ENCODE results near the gene APC.
A peak's percentile ranks its signal among the peaks of the same experiment; 100 is the strongest.

APC gene

GRCh38 chr5:112822456-112822855, 84.8 kb downstream of the APC start:
- H3K9ac ChIP-seq (ENCODE audit: low read depth, low read length): no peak overlapping the region
- no peak overlapping the region for H3K4me3 ChIP-seq (ENCODE audit: low read length)
- H3K27me3 ChIP-seq (ENCODE audit: insufficient read depth, low read length): no peaks in the 10 kb centered on the region
- peaks cover 51% of the 10 kb centered on the region for H3K36me3 ChIP-seq (ENCODE audit: insufficient read depth, low read length)
- no peak overlapping the region for H3K27ac ChIP-seq (ENCODE audit: low read depth, low read length)
- peaks cover 18% of the 10 kb centered on the region for H3K4me1 ChIP-seq (ENCODE audit: insufficient read depth, low read length)
- H3K9me3 ChIP-seq (ENCODE audit: insufficient read depth, low read depth, low read length): no peaks in the 10 kb centered on the region
- WGBS: 98% methylated on average over 4 of the region's 4 CpGs

GRCh38 chr5:112823181-112823580, 85.5 kb downstream of the APC start:
- Histone ChIP-seq H3K27ac (ENCODE audit: low read depth, low read length) (no peak overlapping the region), H3K4me1 (ENCODE audit: insufficient read depth, low read length) (peaks cover 18% of the 10 kb centered on the region), H3K9ac (ENCODE audit: low read depth, low read length) (no peak overlapping the region), H3K4me3 (ENCODE audit: low read length) (no peak overlapping the region), H3K27me3 (ENCODE audit: insufficient read depth, low read length) (no peaks in the 10 kb centered on the region), H3K36me3 (ENCODE audit: insufficient read depth, low read length) (peaks cover 59% of the 10 kb centered on the region), H3K9me3 (ENCODE audit: insufficient read depth, low read depth, low read length) (no peaks in the 10 kb centered on the region)
- 98% methylated on average over 2 of the region's 2 CpGs for WGBS

GRCh38 chr5:112823656-112824055, 86.0 kb downstream of the APC start:
- no peaks in the 10 kb centered on the region for H3K9me3 ChIP-seq (ENCODE audit: insufficient read depth, low read depth, low read length)
- no peak overlapping the region for H3K9ac ChIP-seq (ENCODE audit: low read depth, low read length)
- H3K4me1 ChIP-seq (ENCODE audit: insufficient read depth, low read length): peaks cover 18% of the 10 kb centered on the region
- H3K4me3 ChIP-seq (ENCODE audit: low read length): no peak overlapping the region
- 90% methylated on average over 2 of the region's 2 CpGs for WGBS
- H3K27me3 ChIP-seq (ENCODE audit: insufficient read depth, low read length): no peaks in the 10 kb centered on the region
- peaks cover 63% of the 10 kb centered on the region for H3K36me3 ChIP-seq (ENCODE audit: insufficient read depth, low read length)
- H3K27ac ChIP-seq (ENCODE audit: low read depth, low read length): no peak overlapping the region

GRCh38 chr5:112824197-112824596, 86.5 kb downstream of the APC start:
- Histone ChIP-seq H3K9ac (ENCODE audit: low read depth, low read length) (no peak overlapping the region), H3K27ac (ENCODE audit: low read depth, low read length) (no peak overlapping the region), H3K9me3 (ENCODE audit: insufficient read depth, low read depth, low read length) (no peaks in the 10 kb centered on the region), H3K4me1 (ENCODE audit: insufficient read depth, low read length) (peaks cover 18% of the 10 kb centered on the region), H3K4me3 (ENCODE audit: low read length) (no peak overlapping the region), H3K36me3 (ENCODE audit: insufficient read depth, low read length) (peaks cover 64% of the 10 kb centered on the region), H3K27me3 (ENCODE audit: insufficient read depth, low read length) (no peaks in the 10 kb centered on the region)

- WGBS: 82% methylated on average over 2 of the region's 2 CpGs
Measured at GRCh38 chr5:112830378-112830777, 92.7 kb downstream of the APC start.

GRCh38 chr5:112833971-112834370, 96.3 kb downstream of the APC start:
- 95% methylated on average over 13 of the region's 13 CpGs for WGBS

More at GRCh38 chr5:112830378-112830777, 92.7 kb downstream of the APC start:
- Histone ChIP-seq H3K4me3 (ENCODE audit: low read length) (no peak overlapping the region), H3K36me3 (ENCODE audit: insufficient read depth, low read length) (peaks cover 58% of the 10 kb centered on the region), H3K9ac (ENCODE audit: low read depth, low read length) (no peak overlapping the region), H3K4me1 (ENCODE audit: insufficient read depth, low read length) (peaks cover 14% of the 10 kb centered on the region), H3K9me3 (ENCODE audit: insufficient read depth, low read depth, low read length) (no peaks in the 10 kb centered on the region), H3K27me3 (ENCODE audit: insufficient read depth, low read length) (no peaks in the 10 kb centered on the region), H3K27ac (ENCODE audit: low read depth, low read length) (no peak overlapping the region)

GRCh38 chr5:112844489-112844888, 106.8 kb downstream of the APC start:
- H3K4me1 ChIP-seq (ENCODE audit: insufficient read depth, low read length): peaks cover 17% of the 10 kb centered on the region
- H3K27me3 ChIP-seq (ENCODE audit: insufficient read depth, low read length): no peaks in the 10 kb centered on the region
- H3K4me3 ChIP-seq (ENCODE audit: low read length): no peak overlapping the region
- H3K9me3 ChIP-seq (ENCODE audit: insufficient read depth, low read depth, low read length): peaks cover 22% of the 10 kb centered on the region
- WGBS: 95% methylated on average over 1 of the region's 1 CpG
- no peak overlapping the region for H3K27ac ChIP-seq (ENCODE audit: low read depth, low read length)
- H3K9ac ChIP-seq (ENCODE audit: low read depth, low read length): no peak overlapping the region
- peaks cover 17% of the 10 kb centered on the region for H3K36me3 ChIP-seq (ENCODE audit: insufficient read depth, low read length)

More at GRCh38 chr5:112833971-112834370, 96.3 kb downstream of the APC start:
- Histone ChIP-seq H3K27me3 (ENCODE audit: insufficient read depth, low read length) (no peaks in the 10 kb centered on the region), H3K36me3 (ENCODE audit: insufficient read depth, low read length) (peaks cover 57% of the 10 kb centered on the region), H3K4me1 (ENCODE audit: insufficient read depth, low read length) (no peaks in the 10 kb centered on the region), H3K9ac (ENCODE audit: low read depth, low read length) (no peak overlapping the region), H3K4me3 (ENCODE audit: low read length) (no peak overlapping the region), H3K9me3 (ENCODE audit: insufficient read depth, low read depth, low read length) (no peaks in the 10 kb centered on the region; the same call in 1 of the 2 replicates), H3K27ac (ENCODE audit: low read depth, low read length) (no peak overlapping the region)

GRCh38 chr5:112846556-112846955, 108.9 kb downstream of the APC start:
- no peaks in the 10 kb centered on the region for H3K27me3 ChIP-seq (ENCODE audit: insufficient read depth, low read length)
- no peak overlapping the region for H3K9ac ChIP-seq (ENCODE audit: low read depth, low read length)
- peaks cover 17% of the 10 kb centered on the region for H3K4me1 ChIP-seq (ENCODE audit: insufficient read depth, low read length)
- peaks cover 15% of the 10 kb centered on the region for H3K9me3 ChIP-seq (ENCODE audit: insufficient read depth, low read depth, low read length)
- no peaks in the 10 kb centered on the region; the same call in 1 of the 2 replicates for H3K36me3 ChIP-seq (ENCODE audit: insufficient read depth, low read length)
- H3K4me3 ChIP-seq (ENCODE audit: low read length): no peak overlapping the region
- WGBS: 56% methylated on average over 5 of the region's 5 CpGs
- H3K27ac ChIP-seq (ENCODE audit: low read depth, low read length): no peak overlapping the region

GRCh38 chr5:112847306-112847705, 109.6 kb downstream of the APC start:
- H3K27me3 ChIP-seq (ENCODE audit: insufficient read depth, low read length): no peaks in the 10 kb centered on the region
- no peak overlapping the region for H3K4me3 ChIP-seq (ENCODE audit: low read length)
- no peak overlapping the region for H3K9ac ChIP-seq (ENCODE audit: low read depth, low read length)
- H3K27ac ChIP-seq (ENCODE audit: low read depth, low read length): no peak overlapping the region
- H3K36me3 ChIP-seq (ENCODE audit: insufficient read depth, low read length): no peaks in the 10 kb centered on the region; the same call in 1 of the 2 replicates
- peaks cover 9% of the 10 kb centered on the region for H3K9me3 ChIP-seq (ENCODE audit: insufficient read depth, low read depth, low read length)
- peaks cover 17% of the 10 kb centered on the region for H3K4me1 ChIP-seq (ENCODE audit: insufficient read depth, low read length)

GRCh38 chr5:112848116-112848811, 110.6 kb downstream of the APC start:
- Histone ChIP-seq H3K27me3 (ENCODE audit: insufficient read depth, low read length) (no peaks in the 10 kb centered on the region), H3K27ac (ENCODE audit: low read depth, low read length) (no peak overlapping the region), H3K4me1 (ENCODE audit: insufficient read depth, low read length) (peaks cover 17% of the 10 kb centered on the region), H3K4me3 (ENCODE audit: low read length) (0 out of 2 replicates have a peak overlapping the region, but pooled peaks have one; percentile 13), H3K36me3 (ENCODE audit: insufficient read depth, low read length) (no peaks in the 10 kb centered on the region), H3K9ac (ENCODE audit: low read depth, low read length) (no peak overlapping the region), H3K9me3 (ENCODE audit: insufficient read depth, low read depth, low read length) (peaks cover under 1% of the 10 kb centered on the region; the same call in 1 of the 2 replicates)
- 62% methylated on average over 7 of the region's 8 CpGs for WGBS

- Histone ChIP-seq H3K4me1 (ENCODE audit: insufficient read depth, low read length) (peaks cover 17% of the 10 kb centered on the region), H3K27ac (ENCODE audit: low read depth, low read length) (no peak overlapping the region), H3K36me3 (ENCODE audit: insufficient read depth, low read length) (no peaks in the 10 kb centered on the region), H3K27me3 (ENCODE audit: insufficient read depth, low read length) (no peaks in the 10 kb centered on the region), H3K9ac (ENCODE audit: low read depth, low read length) (no peak overlapping the region), H3K4me3 (ENCODE audit: low read length) (no peak overlapping the region), H3K9me3 (ENCODE audit: insufficient read depth, low read depth, low read length) (no peaks in the 10 kb centered on the region)
- 100% methylated on average over 1 of the region's 2 CpGs for WGBS
Measured at GRCh38 chr5:112849912-112850311, 112.2 kb downstream of the APC start.
